B cell (primary cell): Measurements from ENCODE around the gene PIF1. TPM values are rescaled to one million over a fixed set of nuclear protein-coding genes. Genes with fewer than 3 reads are reported as not detected.
A peak's percentile ranks its signal among the peaks of the same experiment; 100 is the strongest.

ENCODE experiments used
- ATAC-seq: fragments of 200-7000 bp; cut with Tn5 transposase; one replicate; pipeline ENCODE4 v1.10.0; 2021; ENCODE audit warnings: low read depth, mild to moderate bottlenecking, moderate number of reproducible peaks, moderate library complexity
- CTCF ChIA-PET: fragments of 350-600 bp; sonication (Branson Sonifier 250); formaldehyde crosslinking; loops from one replicate; lab custom pipeline; 2021; ENCODE audit warnings: antibody characterized with exemption, inconsistent platforms; lab: Charles Lee
- POLR2A ChIA-PET: fragments of 350-600 bp; sonication (Branson Sonifier 250); formaldehyde crosslinking; loops from one replicate; lab custom pipeline; 2021; ENCODE audit warnings: antibody characterized with exemption; lab: Charles Lee
- DNase-seq: peaks from one replicate; pipeline ENCODE4 v3.0.0; 2013
- H2AFZ ChIP-seq: 2 replicates; pipeline ENCODE4 v1.6.1; 2012; ENCODE audit warnings: mild to moderate bottlenecking, low read depth, low read length; ENCODE audit not compliant: insufficient read depth, poor library complexity, severe bottlenecking
- H3K27ac ChIP-seq, 2 donors: 1 replicate in 1 of 2; 2 replicates in 1 of 2; pipeline ENCODE4 v1.5.1; 2012 to 2013; ENCODE audit warnings: low read length in 2 of 2, mild to moderate bottlenecking in 2 of 2, moderate library complexity in 1 of 2
- H3K27me3 ChIP-seq, 4 experiments: fragments of 200-600 bp in 1 of 4; sonication (generic) in 1 of 4; replicated peaks in 1 of 4; 1 replicate in 2 of 4; 2 replicates in 2 of 4; pipeline versions ENCODE4 v1.6.1 to v1.7.0; 2013 to 2016; ENCODE audit warnings: low read length in 3 of 4, mild to moderate bottlenecking in 2 of 4, mixed read lengths in 1 of 4, moderate library complexity in 1 of 4; ENCODE audit not compliant: insufficient read depth in 4 of 4, control insufficient read depth in 3 of 4; ENCODE audit errors: control extremely low read depth in 1 of 4
- H3K36me3 ChIP-seq, 2 experiments: replicated peaks in 1 of 2; 1 replicate in 1 of 2; 2 replicates in 1 of 2; pipeline versions ENCODE4 v1.6.1 to v1.7.1; 2013; ENCODE audit warnings: low read length in 1 of 2; ENCODE audit not compliant: insufficient read depth in 2 of 2, control insufficient read depth in 1 of 2; ENCODE audit errors: control extremely low read depth in 1 of 2, extremely low read depth in 1 of 2
- H3K4me1 ChIP-seq, 2 donors: fragments of 200-600 bp in 1 of 2; sonication (generic) in 1 of 2; 1 replicate in 1 of 2; 2 replicates in 1 of 2; pipeline versions ENCODE4 v1.5.1 to v1.6.1; 2013 to 2017; ENCODE audit warnings: low read length in 2 of 2; ENCODE audit not compliant: control insufficient read depth in 2 of 2, insufficient read depth in 2 of 2
- H3K4me2 ChIP-seq: replicated peaks from 2 replicates; pipeline ENCODE3; 2012; ENCODE audit warnings: mild to moderate bottlenecking, low read depth, low read length; ENCODE audit not compliant: poor library complexity, severe bottlenecking
- H3K4me3 ChIP-seq, 5 experiments: fragments of 200-600 bp in 1 of 5; sonication (generic) in 1 of 5; 1 replicate in 3 of 5; 2 replicates in 2 of 5; pipeline versions ENCODE4 v1.5.1 to v1.7.0; 2011 to 2016; ENCODE audit warnings: low read length in 4 of 5, mild to moderate bottlenecking in 4 of 5, low read depth in 2 of 5, control low read depth in 1 of 5, moderate library complexity in 1 of 5; ENCODE audit not compliant: insufficient read depth in 1 of 5; ENCODE audit errors: control extremely low read depth in 1 of 5, extremely low read depth in 1 of 5
- H3K79me2 ChIP-seq: fragments of 200-600 bp; sonication (generic); one replicate; pipeline ENCODE4 v1.6.0; 2016; ENCODE audit warnings: low read length; ENCODE audit not compliant: control insufficient read depth, insufficient read depth
- H3K9ac ChIP-seq: fragments of 200-600 bp; sonication (generic); 2 replicates; pipeline ENCODE4 v1.6.1; 2017; ENCODE audit warnings: mild to moderate bottlenecking, low read length, moderate library complexity
- H3K9me3 ChIP-seq, 3 donors: one replicate each; pipeline versions ENCODE4 v1.6.1 to v1.7.1; 2013; ENCODE audit warnings: low read length in 2 of 3; ENCODE audit not compliant: control insufficient read depth in 2 of 3, insufficient read depth in 1 of 3; ENCODE audit errors: control extremely low read depth in 1 of 3
- H4K20me1 ChIP-seq: 2 replicates; pipeline ENCODE4 v1.6.0; 2012; ENCODE audit warnings: mild to moderate bottlenecking, low read length; ENCODE audit not compliant: insufficient read depth, control insufficient read depth, poor library complexity, severe bottlenecking
- H3K27ac Mint-ChIP-seq: one replicate; pipeline ENCODE4 v1.8.0; 2021; ENCODE audit warnings: mixed read lengths
- H3K27me3 Mint-ChIP-seq: one replicate; pipeline ENCODE4 v1.8.0; 2021; ENCODE audit warnings: mixed read lengths
- H3K4me1 Mint-ChIP-seq: one replicate; pipeline ENCODE4 v1.8.0; 2021; ENCODE audit warnings: mixed read lengths
- H3K4me3 Mint-ChIP-seq: one replicate; pipeline ENCODE4 v1.8.0; 2021; ENCODE audit warnings: mixed read lengths
- H3K9me3 Mint-ChIP-seq: one replicate; pipeline ENCODE4 v1.8.0; 2022; ENCODE audit warnings: mixed read lengths; ENCODE audit not compliant: insufficient read depth
- CTCF ChIP-seq: fragments of 200-600 bp; IDR thresholded peaks from one replicate; pipeline ENCODE4 v1.8.0; 2022; ENCODE audit warnings: antibody characterized with exemption, mild to moderate bottlenecking
- EZH2 ChIP-seq: IDR thresholded peaks from 2 replicates; pipeline ENCODE4 v1.6.1; 2012; ENCODE audit warnings: borderline replicate concordance, low read depth, mild to moderate bottlenecking, moderate library complexity, low read length; ENCODE audit not compliant: insufficient read depth, poor library complexity, severe bottlenecking
- WGBS: methylation state at CpG from one replicate; pipeline ENCODE4 v1.1.5; 2013; ENCODE audit warnings: missing lambda C conversion rate; ENCODE audit not compliant: insufficient coverage; 5-methylcytosine and 5-hydroxymethylcytosine counted together
- intact Hi-C: fragments of 100-400 bp; cut with micrococcal nuclease; formaldehyde crosslinking; loops from one replicate; pipeline ENCODE4 v1.10.0; 2022
- polyA plus RNA-seq: library from polyadenylated mRNA; depleted of rRNA; stranded (reverse); fragments of >200 nt; gene quantifications from 2 replicates; pipeline ENCODE4 v1.2.3, GENCODE V29; 2012
- total RNA-seq, 2 donors: library from RNA; stranded (reverse); fragments of 120-200 nt in 1 of 2; gene quantifications; 1 replicate in 1 of 2; 2 replicates in 1 of 2; pipeline versions ENCODE4 v1.2.3 to v1.2.4, GENCODE V29; 2013 to 2022

Gene PIF1
- total and polyA plus RNA-seq, 2 donors (not counting 1 experiment from before 2014, with no cell fraction given): 2.0 to 6.2 TPM

GRCh38 chr15:64770626-64771025 lies 54.8 kb downstream of the PIF1 start:
- Histone ChIP-seq H3K9ac (no peak overlapping the region), H2AFZ (no peak overlapping the region), H3K27ac (no peak overlapping the region), H3K4me2 (no peak overlapping the region), H3K9me3 (peaks cover 0 to 3% (median 0%) of the 10 kb centered on the region in 3 donors), H3K4me1 (peaks cover 15 to 27% of the 10 kb centered on the region in 2 donors), H4K20me1 (no peaks in the 10 kb centered on the region), H3K4me3 (no peak overlapping the region), H3K36me3 (no peaks in the 10 kb centered on the region), H3K27me3 (peaks cover 0 to 21% (median 16%) of the 10 kb centered on the region in 4 experiments), H3K79me2 (no peaks in the 10 kb centered on the region)
- no peak overlapping the region for H3K4me3 Mint-ChIP-seq
- intact Hi-C loops: no loop called here
- WGBS: 68% methylated on average over 2 of the region's 2 CpGs
- no peak for TF ChIP-seq EZH2
- TF ChIP-seq CTCF: no peak
- POLR2A ChIA-PET: no interaction called here
- peaks cover 24% of the 10 kb centered on the region for H3K4me1 Mint-ChIP-seq
- CTCF ChIA-PET: no interaction called here
- no peak for DNase-seq
- no peak overlapping the region for H3K27ac Mint-ChIP-seq
- H3K9me3 Mint-ChIP-seq: no peaks in the 10 kb centered on the region
- ATAC-seq: no peak
- H3K27me3 Mint-ChIP-seq: peaks cover 14% of the 10 kb centered on the region

- Histone ChIP-seq H3K4me2 (no peak overlapping the region), H3K9me3 (no peaks in the 10 kb centered on the region), H3K9ac (no peak overlapping the region), H3K79me2 (no peaks in the 10 kb centered on the region), H3K36me3 (no peaks in the 10 kb centered on the region), H3K4me3 (no peak overlapping the region), H3K27me3 (no peaks in the 10 kb centered on the region), H3K4me1 (peaks cover 10 to 32% of the 10 kb centered on the region in 2 donors), H2AFZ (no peak overlapping the region), H4K20me1 (no peaks in the 10 kb centered on the region), H3K27ac (no peak overlapping the region)
- peaks cover 26% of the 10 kb centered on the region for H3K4me1 Mint-ChIP-seq
- CTCF ChIA-PET: interaction anchor here (1.1 to 3.9 kb wide), 2 partner anchors 43 to 127 kb away, joined by 3 to 12 read pairs; no protein-coding TSS in a partner anchor
- no peak overlapping the region for H3K27ac Mint-ChIP-seq
- peak; percentile 45 for ATAC-seq
- H3K27me3 Mint-ChIP-seq: no peaks in the 10 kb centered on the region
- no peak for TF ChIP-seq EZH2
- TF ChIP-seq CTCF: no peak
- intact Hi-C loops: no loop called here
- POLR2A ChIA-PET: interaction anchor here (0.5 kb wide), 1 partner anchor 55 kb away, joined by 3 read pairs; no protein-coding TSS in a partner anchor
- H3K4me3 Mint-ChIP-seq: no peak overlapping the region
- 76% methylated on average over 6 of the region's 7 CpGs for WGBS
- no peaks in the 10 kb centered on the region for H3K9me3 Mint-ChIP-seq
- no peak for DNase-seq
These were observed 58.2 kb downstream of the PIF1 start for GRCh38 chr15:64767203-64767602.
